GM12874 (cell line): Measurements from ENCODE around the gene CREB3L2.

Experiments used
- CTCF ChIP-seq: IDR thresholded peaks from 2 replicates; pipeline ENCODE4 v1.5.1; 2011; ENCODE audit warnings: low read depth, mild to moderate bottlenecking, control low read depth, low read length, moderate library complexity; ENCODE audit not compliant: insufficient read depth

Gene CREB3L2

GRCh38 chr7:137937202-137937560 is 64.7 kb downstream of the CREB3L2 start:
- TF ChIP-seq CTCF: no peak

GRCh38 chr7:137936509-137937201 is 65.2 kb downstream of the CREB3L2 start:
- TF ChIP-seq CTCF: no peak

DNA sequence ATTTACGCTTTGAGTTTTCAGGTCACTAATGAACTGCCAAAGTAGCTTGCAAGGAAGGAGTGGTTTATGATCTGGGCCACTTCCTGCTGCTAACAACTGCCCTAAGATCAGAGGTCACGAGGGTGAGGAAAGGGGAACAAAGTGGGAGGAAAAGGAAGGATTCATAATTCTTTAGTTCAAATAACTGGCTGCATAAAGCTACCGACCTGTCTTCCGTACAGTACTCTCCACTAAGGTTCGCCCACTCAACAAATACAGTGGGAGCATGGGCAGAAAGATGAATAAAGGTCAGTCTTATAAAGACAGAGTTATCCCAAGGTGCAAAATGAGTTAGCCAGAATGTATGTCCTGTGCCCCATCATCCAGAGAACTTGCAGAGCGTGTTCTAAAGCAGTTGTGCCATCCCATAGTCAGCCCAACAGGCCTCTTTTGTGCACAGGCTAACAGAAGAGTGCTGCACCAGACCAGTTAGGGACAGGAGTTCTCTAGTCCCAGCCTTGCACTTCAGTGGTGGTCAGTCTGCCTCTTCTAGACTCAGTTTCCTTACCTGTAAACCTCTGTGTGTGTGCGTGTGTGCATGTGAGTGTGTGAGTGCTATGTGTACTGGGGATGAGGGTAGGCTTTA is 65.9 kb downstream of the CREB3L2 start:
- no peak for TF ChIP-seq CTCF

DNA sequence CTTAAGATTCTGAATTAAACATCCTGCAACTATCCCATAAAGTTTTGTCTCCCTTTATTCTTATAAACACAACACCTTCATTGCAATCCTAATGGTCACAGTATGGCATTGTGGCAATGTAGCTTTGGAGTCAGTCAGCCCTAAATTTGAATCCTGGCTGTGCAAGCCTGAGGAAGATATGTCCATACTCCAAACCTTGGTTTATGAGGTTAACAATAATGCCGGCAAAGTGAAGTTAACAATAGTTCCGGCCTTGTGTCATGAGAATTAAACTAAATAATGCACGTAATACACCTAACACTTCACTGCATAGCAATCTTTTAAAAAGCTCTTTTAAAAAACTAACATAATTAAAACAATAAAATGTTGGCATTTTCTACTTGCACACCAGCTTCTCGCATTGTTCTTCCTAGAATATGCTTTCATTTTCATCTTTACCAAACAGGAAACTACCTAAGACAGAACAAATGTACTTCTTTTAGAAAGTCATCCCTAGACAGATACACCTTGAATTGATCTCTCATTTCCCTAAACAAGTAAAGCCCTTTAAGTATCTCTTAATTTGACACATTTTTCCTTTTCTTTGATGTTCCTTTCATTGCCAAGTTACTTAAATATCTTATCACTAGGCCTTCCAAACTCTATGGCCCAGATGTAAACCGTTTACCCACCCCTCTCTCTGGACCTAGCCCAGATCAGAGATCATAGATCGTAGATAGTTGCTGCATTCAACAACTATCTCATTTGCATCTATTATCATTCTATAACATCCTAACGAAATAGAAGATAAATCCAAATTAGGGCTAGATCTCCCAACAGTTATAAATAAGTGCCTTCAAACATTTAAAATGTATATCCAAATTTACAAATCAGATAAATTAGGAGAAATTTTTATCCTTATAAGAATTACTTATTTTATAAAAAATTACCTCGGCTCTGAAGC is 66.7 kb downstream of the CREB3L2 start:
- TF ChIP-seq CTCF: no peak

- no peak for TF ChIP-seq CTCF
Measured at GRCh38 chr7:137934176-137934826, 67.6 kb downstream of the CREB3L2 start.

GRCh38 chr7:137933270-137934017 is 68.4 kb downstream of the CREB3L2 start:
- TF ChIP-seq CTCF: no peak
